ENCODE results near the gene COL26A1.
"Not testable (repeated sequence)": the region's sequence is repeated elsewhere in the genome, so short reads cannot be mapped to it uniquely, and the experiment has no call there.

Gene COL26A1

DNA sequence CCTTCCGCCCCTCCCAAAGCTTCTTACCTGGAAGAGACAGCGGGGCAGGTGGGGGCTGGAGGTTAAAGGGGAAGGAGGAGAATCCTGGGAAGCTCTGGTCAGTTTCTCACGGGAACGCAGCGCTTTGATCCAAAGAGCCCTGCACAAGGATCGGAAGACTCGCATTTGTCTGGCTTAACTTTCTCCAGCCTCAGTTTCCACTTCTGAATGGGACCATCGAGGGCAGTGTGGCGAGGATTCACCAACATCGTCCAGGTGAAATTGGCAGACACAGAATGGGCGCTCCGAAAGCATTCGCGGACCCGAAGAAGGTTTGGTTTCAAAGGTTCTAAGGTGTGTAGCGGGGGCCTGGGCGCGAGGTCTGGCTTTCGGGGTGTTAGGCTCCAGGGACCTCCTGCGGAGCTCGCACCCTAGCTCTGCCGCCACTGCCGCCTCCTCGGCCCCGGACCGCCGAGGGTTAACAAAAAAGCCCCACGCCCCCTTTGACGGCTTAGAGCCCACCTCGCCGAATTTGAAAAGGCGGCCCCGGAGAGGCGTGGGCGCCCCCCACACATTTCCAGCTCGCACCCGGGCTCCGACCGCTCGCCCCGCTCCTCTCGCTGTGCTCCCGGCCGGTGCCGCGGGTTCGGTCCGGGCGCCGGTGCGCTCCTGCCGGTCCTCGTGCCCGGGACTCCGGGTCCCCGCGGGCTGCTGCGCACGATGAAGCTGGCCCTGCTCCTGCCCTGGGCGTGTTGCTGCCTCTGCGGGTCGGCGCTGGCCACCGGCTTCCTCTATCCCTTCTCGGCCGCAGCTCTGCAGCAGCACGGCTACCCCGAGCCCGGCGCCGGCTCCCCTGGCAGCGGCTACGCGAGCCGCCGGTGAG, at the start of gene COL26A1:
COL26A1 (plus strand) TSS at position 542 of the 862 bp plus-strand sequence; CDS start at position 700, 158 bp downstream.
- DNase-seq (ENCODE audit: low read depth in 2 of 2) = no peak

DNA sequence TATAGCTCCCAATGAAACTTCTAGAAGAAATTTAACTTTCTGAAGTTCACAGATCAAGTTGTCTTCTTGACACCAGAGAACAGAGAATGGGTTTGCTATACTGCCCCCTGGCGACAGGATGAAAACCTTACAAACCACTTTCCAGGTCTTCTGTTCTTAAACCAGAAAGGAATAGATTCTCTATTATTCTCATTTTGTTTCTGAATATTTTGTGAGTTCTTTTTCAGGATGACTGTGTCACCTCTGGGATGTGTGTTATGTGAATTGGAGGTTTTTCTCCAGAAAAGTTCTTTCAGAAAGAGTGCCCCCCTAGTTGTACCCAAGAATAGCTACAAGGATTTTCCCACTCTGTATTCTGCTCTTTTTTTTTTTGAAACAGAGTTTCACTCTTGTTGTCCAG, 47.3 kb upstream of the COL26A1 start:
- peak in 1 of 2 donors; percentile 17 for DNase-seq (ENCODE audit: low read depth in 2 of 2)

GRCh38 chr7:101319401-101319800, 43.3 kb upstream of the COL26A1 start:
- no peak for DNase-seq (ENCODE audit: low read depth in 2 of 2)

DNA sequence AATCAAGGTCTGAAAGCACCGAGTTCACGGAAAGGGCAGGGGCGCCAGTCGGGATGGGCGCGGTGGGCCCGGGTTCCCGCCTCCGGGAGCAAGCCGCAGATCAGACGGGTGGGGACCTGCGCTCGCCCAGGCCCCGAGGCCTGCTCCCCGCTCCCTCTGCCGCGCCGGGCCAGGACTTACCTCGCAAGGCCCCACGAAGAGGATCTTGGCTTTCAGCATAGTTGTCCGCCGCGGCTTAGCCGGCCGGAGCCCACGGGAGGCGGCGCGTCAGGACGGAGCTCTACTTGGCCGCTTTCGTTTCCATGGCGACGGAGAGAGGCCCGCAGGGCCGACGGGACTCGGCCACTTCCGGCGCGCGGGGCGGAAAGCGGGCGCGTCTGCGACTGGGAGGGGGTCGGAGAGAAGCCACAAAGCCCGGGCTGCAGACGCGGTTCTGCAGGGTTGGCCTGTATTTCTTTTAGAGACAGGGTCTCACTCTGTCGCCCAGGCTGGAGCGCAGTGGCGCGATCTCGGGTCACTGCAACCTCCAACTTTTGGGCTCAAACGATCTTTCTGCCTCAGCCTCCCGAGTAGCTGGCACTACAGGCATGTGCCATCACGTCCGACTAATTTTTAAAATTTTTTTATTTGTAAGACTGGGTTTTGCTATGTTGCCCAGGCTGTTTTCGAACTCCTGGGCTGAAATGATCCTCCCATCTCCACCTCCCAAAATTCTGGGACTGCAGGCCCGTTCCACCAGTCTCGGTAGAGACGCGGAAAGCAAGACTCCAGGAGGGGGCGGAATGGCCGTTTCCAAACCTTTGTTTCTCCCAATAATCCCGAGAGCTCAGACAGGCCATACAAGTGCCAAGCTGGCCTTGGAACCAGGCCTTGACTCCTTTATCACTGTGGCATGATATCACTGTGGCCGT, 40.9 kb upstream of the COL26A1 start, which contains the start of gene IFT22:
IFT22 (minus strand) TSS at position 322 of the 911 bp plus-strand sequence; CDS start at position 219, 103 bp downstream.
- DNase-seq (ENCODE audit: low read depth in 2 of 2) = peak; percentile 66 to 71

DNA sequence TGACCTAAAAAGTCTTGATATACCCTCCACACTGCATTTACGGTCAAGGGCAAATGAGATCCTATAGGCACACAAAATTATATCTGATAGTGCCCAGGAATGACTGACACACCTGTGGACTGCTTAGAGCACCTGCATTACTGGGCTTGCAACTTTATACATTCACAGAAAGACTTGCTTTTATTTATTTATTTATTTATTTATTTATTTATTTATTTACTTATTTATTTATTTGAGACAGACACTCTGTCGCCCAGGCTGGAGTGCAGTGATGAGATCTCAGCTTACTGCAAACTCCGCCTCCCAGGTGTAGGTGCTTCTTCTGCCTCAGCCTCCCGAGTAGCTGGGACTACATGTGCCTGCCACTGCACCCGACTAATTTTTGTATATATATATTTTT, 34.5 kb upstream of the COL26A1 start:
- no peak for DNase-seq (ENCODE audit: low read depth in 2 of 2)

GRCh38 chr7:101330011-101330484, 32.6 kb upstream of the COL26A1 start:
- DNase-seq (ENCODE audit: low read depth in 2 of 2) = no peak

DNA sequence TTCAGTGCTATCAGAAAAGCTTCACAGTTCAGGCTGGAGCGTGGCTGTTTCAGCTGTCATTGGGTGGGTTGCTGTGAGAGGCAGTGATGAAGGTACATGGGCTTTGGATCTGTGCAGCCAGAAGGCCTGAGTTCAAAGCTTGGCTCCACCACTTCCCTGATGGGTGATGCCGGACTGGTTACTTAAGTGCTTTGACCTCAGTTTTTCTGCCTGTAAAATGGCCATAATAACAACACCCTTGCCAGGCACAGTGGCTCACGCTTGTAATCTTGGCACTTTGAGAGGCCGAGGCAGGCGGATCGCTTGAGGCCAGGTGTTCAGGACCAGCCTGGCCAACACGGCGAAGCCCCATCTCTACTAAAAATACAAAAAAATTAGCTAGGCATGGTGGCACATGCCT, 30.6 kb upstream of the COL26A1 start:
- no peak for DNase-seq (ENCODE audit: low read depth in 2 of 2)

DNA sequence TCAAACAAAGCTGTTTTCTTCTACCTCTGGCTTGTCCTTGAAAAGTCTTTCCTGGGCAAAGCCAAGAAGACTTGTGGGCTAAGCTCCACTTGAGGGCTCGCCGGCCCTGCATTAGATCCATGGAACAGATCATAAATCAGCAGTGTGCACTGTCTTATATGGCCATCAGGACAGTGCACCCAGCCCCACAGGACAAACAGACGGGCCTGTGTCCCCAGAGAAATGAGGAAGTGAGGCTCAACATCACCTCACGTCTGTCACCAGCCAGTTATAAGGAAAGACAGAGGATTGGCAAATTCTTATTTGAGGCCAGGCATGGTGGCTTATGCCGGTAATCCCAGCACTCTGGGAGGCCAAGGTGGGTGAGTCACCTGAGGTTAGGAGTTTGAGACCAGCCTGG, 28.8 kb upstream of the COL26A1 start:
- DNase-seq (ENCODE audit: low read depth in 2 of 2) = no peak

DNA sequence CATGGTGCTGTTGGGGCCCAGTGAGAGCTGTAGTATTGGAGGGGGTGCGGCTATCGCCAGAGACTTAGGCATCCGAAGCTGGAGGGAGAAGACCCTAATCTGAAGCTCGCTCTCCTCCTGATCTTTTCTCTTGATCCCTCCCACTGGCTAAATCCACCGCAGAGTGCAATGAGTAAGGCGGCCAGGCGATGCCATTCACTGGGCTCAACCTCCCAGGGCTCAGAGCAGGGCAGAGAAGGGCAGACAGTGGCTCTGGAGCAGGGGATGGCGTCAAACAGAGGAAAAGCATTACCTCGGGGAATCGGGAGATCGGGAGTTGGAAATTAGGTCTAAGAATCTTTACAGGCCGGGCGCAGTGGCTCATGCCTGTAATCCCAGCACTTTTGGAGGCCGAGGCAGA, 22.3 kb upstream of the COL26A1 start:
- DNase-seq (ENCODE audit: low read depth in 2 of 2) = no peak

- DNase-seq (ENCODE audit: low read depth in 2 of 2) = no peak
Measured at GRCh38 chr7:101342892-101343291, 19.8 kb upstream of the COL26A1 start.

DNA sequence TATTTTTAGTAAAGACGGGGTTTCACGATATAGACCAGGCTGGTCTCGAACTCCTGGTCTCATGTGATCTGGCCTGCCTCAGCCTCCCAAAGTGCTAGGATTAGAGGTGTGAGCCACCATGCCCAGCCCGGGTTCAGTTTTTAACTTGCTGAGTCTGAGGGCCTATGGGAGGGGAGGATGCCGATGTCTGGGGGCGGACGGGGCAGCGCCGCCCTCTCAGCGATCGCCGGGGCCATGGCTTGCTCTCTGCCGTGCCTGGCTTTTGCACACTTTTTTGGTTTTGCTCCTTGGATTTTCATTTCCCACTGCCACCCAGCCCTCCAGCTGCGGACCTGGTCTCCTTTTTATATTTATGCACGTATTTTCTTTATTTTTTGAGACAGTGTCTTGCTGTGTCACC, 15.2 kb upstream of the COL26A1 start:
- no peak for DNase-seq (ENCODE audit: low read depth in 2 of 2)

DNA sequence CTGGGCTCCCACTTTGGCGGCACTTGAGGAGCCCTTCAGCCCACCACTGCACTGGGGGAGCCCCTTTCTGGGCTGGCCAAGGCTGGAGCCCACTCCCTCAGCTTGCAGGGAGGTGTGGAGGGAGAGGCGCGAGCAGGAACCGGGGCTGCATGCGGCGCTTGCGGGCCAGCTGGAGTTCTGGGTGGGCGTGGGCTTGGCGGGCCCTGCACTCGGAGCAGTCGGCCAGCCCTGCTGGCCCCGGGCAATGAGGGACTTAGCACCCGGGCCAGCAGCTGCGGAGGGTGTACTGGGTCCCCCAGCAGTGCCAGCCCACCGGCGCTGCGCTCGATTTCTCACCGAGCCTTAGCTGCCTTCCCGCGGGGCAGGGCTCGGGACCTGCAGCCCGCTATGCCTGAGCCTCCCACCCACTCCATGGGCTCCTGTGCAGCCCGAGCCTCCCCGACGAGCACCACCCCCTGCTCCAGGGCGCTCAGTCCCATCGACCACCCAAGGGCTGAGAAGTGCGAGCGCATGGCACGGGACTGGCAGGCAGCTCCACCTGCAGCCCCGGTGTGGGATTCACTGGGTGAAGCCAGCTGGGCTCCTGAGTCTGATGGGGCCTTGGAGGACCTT, 14.1 kb upstream of the COL26A1 start:
- not testable (repeated sequence) for DNase-seq (ENCODE audit: low read depth in 2 of 2)

DNA sequence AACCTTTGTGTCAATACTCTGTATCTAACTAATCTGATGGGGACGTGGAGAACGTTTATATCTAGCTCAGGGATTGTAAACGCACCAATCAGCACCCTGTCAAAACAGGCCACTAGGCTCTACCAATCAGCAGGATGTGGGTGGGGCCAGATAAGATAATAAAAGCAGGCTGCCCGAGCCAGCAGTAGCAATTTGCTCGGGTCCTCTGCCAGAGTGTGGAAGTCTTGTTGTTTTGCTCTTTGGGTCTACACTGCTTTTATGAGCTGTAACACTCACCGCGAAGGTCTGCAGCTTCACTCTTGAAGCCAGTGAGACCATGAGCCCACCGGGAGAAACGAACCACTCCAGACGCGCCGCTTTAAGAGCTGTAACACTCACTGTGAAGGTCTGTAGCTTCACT, 13.4 kb upstream of the COL26A1 start:
- DNase-seq (ENCODE audit: low read depth in 2 of 2) = not testable (repeated sequence)

- no peak for DNase-seq (ENCODE audit: low read depth in 2 of 2)
Measured at GRCh38 chr7:101352920-101353308, 9.8 kb upstream of the COL26A1 start.

DNA sequence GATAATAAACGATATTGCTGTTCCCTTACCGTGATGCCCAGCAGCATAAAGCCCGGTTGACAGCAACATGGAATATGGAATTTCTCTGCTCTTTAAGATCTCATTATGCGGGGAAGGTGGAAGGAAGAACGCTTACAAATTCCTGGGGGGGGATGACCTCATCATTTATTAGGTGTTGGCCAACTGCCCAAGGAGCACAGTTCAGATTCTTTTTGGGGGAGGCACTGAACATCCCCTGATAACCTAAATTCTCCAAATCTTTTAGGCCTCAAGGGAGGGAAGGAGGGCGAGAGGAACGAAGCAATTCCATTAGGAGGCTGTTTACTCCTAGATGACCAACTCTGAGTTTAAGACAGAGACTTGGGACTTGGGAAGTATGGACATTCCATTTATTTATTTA, 5.2 kb upstream of the COL26A1 start:
- no peak for DNase-seq (ENCODE audit: low read depth in 2 of 2)

DNA sequence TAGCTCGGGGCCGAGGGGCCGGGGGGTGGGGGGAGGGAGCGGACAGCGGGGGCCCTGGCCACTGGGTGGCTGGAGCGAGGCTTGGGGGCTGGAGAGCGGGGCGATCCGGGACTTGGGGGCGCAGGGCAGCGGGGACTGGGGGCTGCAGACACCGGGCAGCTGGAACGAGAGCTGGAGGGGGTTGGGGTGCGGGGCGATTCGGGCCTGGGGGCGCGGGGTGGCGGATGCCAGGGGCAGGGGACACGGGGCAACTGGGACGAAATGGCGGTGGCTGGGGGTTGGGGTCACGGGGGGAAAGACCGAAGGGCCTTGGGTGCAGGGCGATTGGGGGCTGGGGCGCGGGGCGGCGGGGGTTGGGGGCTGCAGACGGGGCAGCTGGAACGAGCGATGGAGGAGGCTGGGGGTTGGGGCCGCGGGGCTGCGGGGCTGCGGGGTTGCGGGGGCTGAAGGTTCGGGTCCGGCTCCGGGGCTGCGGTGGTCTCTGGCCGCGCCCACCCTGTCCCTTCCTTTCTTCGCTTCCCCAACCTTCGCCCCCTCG, 590 bp downstream of the COL26A1 start:
- DNase-seq (ENCODE audit: low read depth in 2 of 2) = no peak

DNA sequence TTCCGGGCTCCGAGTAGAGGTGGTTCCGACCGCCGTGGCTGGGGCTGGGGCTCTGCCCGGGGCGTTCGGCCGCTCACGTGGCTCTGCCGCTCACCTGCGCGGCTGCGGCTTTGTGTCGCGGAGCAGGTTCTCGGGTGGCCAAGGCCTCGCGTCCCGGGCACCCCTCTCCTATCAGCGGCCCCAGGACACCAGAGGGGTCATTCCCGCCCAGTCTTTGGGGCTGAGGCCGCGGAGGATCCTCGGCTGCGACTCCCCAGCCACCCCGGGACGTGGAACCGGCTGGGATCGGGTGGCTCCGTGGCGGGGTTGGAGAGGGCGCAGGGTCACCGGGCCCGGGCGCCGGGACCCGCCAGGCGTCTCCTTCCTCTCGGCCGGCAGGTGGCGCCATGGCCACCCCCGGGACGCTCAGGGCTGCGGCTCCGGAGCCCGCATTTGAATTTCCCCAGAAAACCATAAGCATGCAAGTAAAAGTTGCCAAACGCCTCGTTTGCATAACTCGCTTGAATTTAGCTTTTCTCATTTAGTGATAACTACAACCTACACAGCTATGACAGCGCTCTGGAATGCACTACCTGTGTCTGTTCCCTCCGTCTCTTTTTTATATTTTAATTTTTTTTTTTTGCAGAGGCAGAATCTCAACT, 1.2 kb downstream of the COL26A1 start:
- DNase-seq (ENCODE audit: low read depth in 2 of 2) = peak; percentile 24 to 31

GRCh38 chr7:101365956-101366355, 3.3 kb downstream of the COL26A1 start:
- no peak for DNase-seq (ENCODE audit: low read depth in 2 of 2)

DNA sequence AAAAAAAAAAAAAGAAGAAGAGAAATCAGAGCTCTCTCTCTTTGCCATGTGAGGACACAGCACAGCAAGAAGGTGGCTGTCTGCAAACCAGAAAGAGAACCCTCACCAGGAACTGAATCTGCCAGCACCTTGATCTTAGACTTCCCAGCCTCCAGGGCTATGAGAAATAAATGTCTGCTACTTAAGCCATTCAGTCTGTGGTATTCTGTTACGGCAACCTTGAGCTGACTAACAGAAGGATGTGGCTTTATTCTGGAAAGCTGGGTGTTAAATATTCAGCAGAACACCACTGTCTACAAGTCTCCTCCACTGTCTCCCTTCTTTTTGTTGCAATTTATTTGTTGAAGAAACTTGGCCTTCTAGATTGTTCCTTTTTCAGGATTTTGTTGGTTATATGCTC, 5.0 kb downstream of the COL26A1 start:
- no peak for DNase-seq (ENCODE audit: low read depth in 2 of 2)

GRCh38 chr7:101368422-101369165, 5.9 kb downstream of the COL26A1 start:
- DNase-seq (ENCODE audit: low read depth in 2 of 2) = no peak

All from stimulated activated CD8-positive, alpha-beta memory T cell treated with anti-CD3 and anti-CD28 coated beads, Interleukin-15, amount 100 ng/mL, for 4 hours (primary cell).